Suprapubic skin (tissue), 4 donors: Measurements from ENCODE around the gene MADD.

Experiments used
- CTCF ChIP-seq, 2 donors: fragments of 200-600 bp in 1 of 2; fragments of 450-650 bp in 1 of 2; sonication (generic) in 1 of 2; IDR thresholded peaks; one replicate each; pipeline ENCODE4 v1.5.1; 2016 to 2019; ENCODE audit warnings: antibody characterized with exemption in 2 of 2, mild to moderate bottlenecking in 1 of 2, moderate library complexity in 1 of 2
- EP300 ChIP-seq: sonication (generic); formaldehyde crosslinking; IDR thresholded peaks from one replicate; pipeline ENCODE4 v1.6.1; 2017; ENCODE audit warnings: antibody characterized with exemption
- POLR2A ChIP-seq, 2 donors: fragments of 450-650 bp; IDR thresholded peaks; one replicate each; pipeline ENCODE4 v1.6.1; 2017; ENCODE audit warnings: antibody characterized with exemption in 2 of 2, mild to moderate bottlenecking in 2 of 2, moderate library complexity in 2 of 2
- POLR2AphosphoS5 ChIP-seq, 3 donors: sonication (generic); formaldehyde crosslinking; IDR thresholded peaks; one replicate each; pipeline ENCODE4 v1.6.1; 2017; ENCODE audit warnings: antibody characterized with exemption in 3 of 3

GRCh38 chr11:47328449-47329390 lies 58.8 kb downstream of the MADD start:
- TF ChIP-seq CTCF (IDR thresholded peaks at IDR 0.05) (no peak), POLR2A (IDR thresholded peaks at IDR 0.05) (no peak), EP300 (no peak), POLR2AphosphoS5 (IDR thresholded peaks at IDR 0.05) (no peak)
